NCI-H2196 (cell line): ENCODE results near the gene KCNH8.
"Not testable (repeated sequence)": the region's sequence is repeated elsewhere in the genome, so short reads cannot be mapped to it uniquely, and the experiment has no call there.

Source experiments
- DNase-seq: peaks from one replicate; lab custom pipeline; 2025; ENCODE audit not compliant: unreplicated experiment; lab: John Stamatoyannopoulos, UW

The KCNH8 gene

DNA sequence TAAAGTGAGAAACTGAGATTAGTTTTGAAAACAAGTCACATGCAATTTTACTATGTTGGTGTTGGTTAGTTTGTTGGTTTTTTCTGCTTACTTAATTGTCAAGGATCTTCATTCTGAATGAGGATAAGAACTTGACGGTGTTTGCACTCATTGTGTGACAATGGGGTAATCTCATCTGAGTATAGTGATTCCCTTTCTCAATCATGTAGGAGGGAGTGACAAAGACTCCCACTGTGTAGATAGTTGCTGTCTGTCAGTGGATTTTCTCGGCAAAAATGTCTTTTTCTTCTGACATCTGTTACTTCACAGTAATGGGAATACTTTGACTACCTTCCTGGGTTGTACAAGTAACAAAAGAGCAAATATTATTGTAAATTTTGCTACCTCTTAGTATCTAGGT is 23.5 kb downstream of the KCNH8 start:
- DNase-seq, result no peak

DNA sequence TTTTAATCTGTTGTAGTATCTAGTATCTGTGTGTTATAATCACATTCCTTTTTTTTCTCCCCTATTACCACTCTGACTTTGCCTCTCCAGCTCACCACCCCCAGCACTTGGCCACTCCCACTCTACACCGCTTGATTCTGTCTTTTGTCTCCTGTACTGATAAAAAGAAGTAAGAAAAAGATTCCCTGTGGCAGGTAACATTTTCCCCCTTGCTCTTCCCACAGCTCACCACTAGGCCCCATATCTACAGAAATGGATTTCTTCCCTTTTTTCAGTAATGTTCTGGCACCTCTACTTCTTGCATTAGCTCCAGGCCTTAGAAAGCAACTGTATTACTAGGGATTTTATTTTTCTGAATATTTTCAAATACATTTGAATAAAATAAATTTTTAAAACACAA is 25.6 kb downstream of the KCNH8 start:
- no peak for DNase-seq

DNA sequence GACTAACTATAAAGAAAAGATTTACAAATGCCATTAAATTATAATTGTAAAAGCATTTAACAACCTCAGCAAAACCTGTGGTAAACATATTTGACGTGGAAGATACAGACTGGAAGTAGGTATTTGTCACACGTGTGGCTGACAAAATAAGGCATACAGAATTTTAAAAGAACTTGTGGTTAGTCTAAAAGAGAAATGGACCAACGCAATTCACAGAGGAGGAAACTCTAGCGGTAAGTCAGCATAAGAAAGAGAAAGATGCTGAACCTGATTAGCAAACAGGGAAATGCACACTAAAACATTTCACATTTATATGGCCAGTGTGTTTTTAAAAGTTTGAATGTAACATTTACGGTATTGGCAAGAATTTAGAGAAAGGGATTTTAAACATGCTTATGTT is 35.3 kb downstream of the KCNH8 start:
- DNase-seq, result no peak

DNA sequence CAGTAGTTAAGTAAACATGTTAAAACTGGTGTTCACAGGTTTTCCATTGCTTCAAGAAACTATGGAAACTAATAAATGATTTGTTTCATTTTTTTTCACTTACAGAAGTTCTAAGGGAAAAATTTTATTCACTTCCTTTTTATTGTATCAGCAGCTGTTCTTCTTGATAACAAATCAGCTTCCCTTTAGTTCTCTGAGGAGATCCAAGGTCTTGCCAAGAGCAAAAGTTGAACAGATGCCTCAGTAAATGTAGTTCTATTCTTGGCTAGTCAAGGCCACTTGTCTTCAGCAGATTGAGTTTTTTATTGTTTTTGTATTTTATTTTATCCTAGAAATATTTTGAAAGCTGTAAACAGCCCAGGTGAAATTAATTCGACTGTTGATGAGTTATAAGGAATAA is 41.8 kb downstream of the KCNH8 start:
- DNase-seq, result no peak

DNA sequence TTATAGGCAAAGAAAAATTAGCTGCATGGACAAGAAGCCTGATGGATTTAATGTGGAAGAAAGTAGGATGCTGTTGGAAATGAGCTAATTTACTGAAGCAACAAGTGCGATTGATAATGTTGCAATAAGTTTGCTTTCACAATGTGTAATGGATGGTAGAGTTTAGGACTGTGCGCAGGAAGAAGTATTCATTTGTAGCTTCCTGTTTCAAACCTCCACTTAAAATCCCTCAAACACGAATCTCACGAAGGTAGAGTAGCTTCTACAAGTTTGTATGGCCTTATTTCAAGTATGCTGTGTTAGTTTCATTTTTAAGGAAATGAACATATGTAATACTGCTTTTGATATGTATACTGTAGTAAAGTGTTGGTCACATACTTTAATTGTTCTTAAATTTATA is 42.3 kb downstream of the KCNH8 start:
- no peak for DNase-seq

DNA sequence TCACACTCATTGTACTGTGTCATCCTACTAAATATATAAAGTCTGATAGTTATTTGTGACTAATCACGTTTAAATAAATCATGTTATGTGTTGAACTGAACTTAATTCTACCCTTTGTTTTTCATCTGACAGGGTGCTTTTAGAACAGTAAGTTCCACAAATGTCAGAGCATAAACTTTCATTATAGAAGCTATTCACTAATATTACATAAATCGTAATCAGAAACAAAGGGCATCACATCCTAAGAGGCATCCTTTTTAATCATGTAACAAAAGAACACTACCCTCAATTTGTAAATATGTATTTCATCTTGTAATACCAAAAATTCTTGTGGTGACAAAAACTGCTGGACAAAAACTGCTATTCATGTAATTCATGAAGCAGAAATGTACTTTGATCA is 50.8 kb downstream of the KCNH8 start:
- no peak for DNase-seq

DNA sequence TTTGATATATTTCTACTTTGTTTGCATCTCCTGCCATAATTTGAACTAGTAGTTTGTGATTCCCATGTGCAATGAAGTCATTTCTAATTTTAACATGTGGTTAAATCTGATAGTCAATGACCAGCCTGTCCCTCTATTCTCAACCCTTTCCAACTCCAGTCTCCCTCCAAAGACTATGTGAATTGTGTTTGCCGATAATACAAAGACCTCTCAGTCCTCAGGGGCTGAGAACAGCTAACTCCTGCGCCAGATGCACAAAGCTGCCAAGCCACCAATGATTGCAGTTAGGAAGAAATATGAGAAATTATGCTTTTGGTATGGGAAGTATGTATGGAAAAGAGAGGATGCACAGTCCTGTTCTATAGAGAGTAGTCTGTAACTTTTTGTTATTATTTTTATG is 54.0 kb downstream of the KCNH8 start:
- no peak for DNase-seq

DNA sequence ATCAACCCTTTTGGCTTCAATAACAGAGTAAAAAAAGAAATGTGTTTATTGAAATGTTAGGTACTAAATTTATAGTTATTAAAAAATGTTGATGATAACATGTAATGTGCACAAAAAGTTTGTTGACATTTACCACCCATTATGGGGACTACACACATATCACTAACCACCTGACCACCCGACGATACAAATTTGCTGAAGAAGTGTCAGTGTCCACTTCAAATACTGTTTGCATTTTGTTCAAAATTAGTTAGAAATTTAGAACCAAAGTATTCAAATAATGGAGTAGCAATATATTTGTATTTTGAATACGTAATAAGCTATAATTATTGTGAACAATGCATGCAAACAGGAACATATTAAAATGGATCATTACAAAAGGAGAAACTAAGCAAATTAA is 54.4 kb downstream of the KCNH8 start:
- no peak for DNase-seq

DNA sequence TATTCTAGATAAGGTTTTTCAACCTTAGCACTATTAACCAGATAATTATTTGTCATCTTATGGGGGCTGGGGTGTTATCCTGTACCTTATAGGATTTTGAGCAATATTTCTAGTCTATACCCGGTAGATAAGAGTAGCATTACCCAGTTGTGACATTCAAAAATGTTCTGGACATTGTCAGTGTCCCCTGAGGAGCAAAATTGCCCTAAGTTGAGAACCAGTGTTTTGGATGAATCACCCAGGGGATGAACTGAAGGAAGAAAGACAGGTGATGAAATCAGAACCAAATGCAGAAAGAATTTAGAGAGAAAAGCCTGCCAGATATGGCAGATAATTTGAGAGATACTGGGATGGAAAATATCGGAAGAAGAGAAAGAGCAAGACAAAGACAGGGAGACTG is 58.2 kb downstream of the KCNH8 start:
- no peak for DNase-seq

DNA sequence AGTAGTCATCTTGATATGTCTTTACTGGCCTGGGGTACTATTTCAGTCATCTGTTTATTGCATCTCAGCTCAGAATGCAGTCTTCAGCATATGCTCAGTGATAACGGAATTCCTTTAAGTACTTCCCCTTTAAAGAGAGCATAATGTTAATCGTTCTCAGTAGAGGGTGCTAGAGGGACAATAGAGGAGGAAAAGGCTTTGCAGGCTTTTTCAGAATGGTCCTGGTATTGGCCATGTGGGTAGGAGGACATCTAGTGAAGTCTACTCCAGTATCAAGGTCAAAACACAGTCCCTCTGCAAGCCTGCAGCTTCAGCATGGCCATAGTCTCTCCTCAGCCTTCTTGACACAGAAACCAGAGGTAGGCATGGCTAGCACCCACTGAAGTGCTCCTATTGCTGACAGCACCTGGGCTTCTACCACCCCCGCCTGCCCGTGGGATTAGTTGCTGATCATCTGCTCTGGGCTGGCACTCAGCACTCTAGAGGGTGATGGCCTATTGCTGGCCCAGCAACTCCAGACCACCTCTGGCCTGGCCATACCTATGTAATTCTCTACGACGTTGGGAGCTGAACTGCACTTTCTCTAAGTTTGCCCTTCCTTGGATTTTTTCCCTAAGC is 65.4 kb downstream of the KCNH8 start:
- no peak for DNase-seq

DNA sequence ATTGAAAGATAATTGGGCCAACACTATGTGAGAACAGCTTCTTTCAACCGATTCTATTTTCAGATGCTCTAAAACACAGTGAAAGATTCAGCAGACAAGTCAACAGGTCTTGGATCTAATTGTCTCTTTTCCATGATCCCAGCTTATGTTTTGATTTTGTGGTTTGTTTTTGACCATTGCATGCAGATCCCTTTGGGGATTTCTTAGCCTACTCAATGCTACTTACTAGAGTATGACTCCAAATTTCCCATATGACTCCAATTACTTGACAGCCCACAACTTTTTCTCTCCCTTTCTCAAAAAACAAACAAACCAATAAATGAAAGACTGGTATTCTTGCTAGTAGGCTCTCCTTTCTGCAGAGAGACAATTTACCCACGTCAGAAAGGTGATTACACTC is 67.1 kb downstream of the KCNH8 start:
- DNase-seq, result no peak

DNA sequence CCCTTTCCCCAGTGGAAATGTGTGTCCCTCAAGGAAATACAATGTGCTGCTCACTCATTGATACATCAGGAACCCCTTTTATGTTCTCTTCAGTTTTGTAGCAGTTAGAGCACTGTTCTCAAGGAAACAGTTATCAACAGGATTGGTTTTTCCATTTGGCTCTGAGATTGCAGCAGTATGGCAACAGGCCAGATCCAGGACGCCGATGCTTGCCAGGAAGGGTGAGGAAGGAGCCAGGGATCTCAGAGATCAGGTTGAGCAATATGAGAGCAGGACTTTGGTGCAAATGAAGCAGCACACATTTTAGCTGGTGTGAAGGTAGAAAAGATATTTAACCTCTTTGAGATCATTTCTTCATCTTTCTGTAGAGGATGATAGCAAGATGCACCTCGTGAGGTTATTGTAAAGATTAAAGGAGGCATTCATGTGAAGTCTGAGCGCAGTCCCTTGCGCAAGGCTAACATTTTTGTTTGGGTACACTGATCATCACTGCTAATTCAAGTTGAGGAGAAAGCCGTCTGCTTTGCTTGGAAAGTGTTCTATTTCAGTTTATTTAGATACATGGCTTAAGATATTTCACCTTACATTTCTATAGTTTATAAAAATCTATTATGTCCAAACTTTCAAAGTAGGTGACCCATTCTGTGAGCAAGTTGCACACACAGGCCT is 68.5 kb downstream of the KCNH8 start:
- peak; percentile 23 for DNase-seq

DNA sequence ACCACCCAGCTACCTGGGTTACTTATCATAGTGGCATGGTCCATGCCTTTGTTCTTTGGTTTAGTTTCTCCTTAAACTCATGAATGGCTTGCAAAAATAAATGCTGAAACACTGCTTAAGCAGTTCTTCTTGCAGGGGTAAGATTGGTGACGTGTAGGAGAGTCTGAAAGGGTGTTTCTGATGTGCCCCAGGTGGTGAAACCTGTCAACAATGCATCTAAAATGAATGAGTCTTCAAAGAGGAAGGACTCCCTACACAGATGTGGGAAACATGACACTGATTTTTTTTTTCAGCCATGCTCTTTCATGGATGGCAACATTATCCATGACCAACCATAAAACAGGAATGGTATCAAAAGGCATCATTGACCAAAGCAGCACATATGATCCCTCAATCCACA is 72.0 kb downstream of the KCNH8 start:
- DNase-seq, result no peak

DNA sequence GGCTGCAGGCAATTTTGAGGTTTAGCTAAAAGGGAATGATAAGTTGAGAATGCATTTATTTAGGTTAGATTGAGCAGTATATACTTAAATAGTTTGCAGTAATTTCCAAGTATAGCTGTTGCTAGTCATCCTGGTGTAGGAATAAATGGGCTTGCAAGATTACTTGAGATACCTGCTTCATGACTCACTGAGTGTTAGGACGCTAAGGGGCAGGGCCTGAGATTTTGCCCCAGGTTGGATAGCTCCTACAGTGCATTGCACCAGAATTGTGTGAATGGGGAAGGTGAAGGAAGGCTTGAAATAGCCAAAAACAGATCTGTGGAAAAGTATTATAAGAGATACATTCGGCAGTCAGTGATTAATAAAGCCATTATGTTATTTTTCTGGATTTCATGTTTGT is 72.8 kb downstream of the KCNH8 start:
- no peak for DNase-seq

DNA sequence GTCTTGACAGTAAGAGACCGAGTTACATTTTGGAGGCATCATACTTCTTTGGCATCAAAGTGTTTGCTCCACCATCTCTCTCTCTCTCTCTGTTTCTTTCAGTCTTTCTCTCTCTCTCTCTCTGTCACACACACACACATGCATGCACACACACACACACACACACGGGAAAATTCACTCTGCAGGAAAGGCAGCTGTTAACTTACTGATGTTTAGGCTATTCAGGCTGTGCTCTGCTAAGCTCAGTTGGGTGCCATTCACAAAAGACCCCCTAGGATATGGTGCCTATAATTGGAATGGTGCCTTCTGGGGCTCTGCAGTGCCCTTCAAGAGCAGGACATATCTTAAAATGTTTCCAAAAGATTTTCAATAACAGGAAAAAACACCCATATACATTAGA is 78.2 kb downstream of the KCNH8 start:
- no peak for DNase-seq

DNA sequence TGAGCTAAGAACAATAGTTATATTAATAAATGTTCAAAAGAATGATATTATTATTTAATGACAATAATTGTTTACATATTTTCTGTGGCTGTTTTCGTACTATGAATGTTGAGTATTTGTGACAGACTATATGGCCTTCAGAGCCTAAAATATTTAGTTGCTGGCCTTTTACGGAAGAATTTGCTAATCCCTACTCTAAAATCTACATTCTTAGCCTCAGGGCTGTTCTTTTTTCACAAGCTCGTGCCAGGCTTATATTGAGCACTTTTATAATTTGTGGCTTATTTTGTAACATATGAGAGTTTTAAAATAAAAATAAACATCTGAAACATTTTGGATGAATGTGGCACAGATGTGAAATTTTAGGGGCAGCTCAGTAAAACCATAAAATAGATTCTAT is 79.9 kb downstream of the KCNH8 start:
- DNase-seq, result no peak

DNA sequence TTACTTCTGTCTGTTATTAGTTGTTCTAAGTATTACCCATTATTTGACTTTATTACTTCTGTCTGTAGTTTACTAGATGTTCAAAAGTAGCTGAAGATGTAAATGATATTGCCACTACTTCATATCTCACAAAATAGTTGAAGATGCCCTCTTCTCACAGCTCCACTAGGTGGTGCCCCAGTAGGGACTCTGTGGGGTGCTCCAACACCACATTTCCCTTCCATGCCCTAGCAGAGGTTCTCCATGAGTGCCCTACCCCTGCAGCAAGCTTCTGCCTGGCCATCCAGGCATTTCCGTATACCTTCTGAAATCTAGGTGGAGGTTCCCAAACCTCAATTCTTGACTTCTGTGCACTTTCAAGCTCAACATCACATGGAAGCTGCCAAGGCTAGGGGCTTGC is 80.8 kb downstream of the KCNH8 start:
- DNase-seq, result no peak

DNA sequence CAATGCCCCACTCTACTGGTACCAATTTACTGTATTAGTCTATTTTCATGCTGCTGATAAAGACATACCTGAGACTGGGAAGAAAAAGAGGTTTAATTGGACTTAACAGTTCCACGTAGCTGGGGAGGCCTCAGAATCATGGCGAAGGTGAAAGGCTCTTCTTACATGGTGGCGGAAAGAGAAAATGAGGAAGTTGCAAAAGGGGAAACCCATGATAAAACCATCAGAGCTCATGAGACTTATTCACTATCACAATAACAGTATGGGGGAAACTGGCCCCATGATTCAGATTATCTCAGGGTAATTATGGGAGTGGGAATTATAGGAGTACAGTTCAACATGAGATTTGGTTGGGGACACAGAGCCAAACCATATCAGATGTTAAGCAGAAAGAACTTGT is 81.6 kb downstream of the KCNH8 start:
- DNase-seq, result not testable (repeated sequence)

DNA sequence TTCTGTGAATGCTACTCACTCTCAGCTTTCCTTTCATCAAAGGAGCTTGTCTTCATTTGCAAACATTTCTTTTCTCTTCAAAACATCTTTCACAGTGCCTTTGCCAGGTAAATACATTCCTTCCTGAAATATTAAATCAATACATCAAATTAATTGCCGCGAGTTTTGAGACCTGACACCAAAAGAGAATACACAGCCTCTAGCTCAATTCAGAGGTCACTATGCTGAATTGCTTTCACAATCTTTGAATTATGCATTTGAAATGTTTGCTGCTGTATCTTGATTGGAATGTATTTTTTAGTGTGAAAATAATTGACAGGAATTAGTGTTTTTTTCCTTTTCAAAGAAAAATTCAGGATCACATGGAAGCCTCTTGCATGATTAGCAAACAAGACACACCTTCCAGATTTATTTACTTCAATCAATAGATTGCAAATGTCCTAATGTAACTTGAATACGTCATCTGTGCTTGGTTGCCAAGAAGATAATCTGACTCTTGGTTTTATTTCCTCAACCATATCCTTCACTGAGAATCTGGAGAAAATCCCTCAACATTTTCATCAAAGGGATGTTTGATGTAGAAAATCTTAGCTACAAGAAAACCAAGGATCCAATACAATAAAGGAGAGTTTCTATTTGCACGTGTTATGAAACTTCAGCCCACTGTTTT is 83.6 kb downstream of the KCNH8 start:
- no peak for DNase-seq

DNA sequence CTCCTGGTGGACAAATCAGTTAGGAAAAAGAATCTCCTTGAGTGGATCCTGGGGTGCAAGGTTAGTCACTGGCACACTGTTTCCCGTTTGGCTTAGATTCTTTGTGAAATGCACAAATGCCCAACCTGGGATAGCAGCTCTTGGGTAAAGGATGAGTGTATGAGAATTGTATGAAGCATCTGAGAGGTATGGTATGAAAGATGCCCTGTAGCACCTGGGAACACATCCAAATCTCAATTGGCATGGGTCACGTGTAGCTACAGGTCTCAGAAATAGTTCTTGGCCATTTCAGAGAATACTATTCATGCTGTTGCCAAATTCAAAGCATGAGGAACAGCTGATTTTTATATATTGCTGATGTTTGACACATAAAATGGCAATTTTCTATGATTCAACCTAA is 84.3 kb downstream of the KCNH8 start:
- DNase-seq, result no peak

DNA sequence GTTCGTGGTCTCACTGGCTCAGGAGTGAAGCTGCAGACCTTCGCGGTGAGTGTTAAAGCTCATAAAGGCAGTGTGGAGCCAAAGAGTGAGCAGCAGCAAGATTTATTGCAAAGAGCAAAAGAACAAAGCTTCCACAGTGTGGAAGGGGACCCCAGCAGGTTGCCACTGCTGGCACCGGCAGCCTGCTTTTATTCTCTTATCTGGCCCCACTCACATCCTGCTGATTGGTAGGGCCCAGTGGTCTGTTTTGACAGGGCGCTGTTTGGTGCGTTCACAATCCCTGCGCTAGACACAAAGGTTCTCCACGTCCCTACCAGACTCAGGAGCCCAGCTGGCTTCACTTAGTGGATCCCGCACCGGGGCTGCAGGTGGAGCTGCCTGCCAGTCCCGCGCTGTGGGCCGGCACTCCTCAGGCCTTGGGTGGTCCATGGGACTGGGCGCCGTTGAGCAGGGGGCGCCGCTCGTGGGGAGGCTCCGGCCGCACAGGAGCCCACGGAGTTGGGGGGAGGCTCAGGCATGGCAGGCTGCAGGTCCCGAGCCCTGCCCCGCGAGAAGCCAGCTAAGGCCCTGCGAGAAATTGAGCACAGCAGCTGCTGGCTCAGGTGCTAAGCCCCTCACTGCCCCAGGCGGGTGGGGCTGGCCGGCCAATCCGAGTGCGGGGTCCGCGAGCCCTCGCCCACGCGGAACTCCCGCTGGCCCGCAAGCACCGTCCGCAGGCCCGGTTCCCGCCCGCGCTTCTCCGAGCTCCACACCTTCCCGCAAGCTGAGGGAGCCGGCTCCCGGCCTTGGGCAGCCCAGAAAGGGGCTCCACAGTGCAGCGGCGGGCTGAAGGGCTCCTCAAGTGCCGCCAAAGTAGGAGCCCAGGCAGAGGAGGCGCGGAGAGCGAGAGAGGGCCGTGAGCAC is 85.8 kb downstream of the KCNH8 start:
- not testable (repeated sequence) for DNase-seq

DNA sequence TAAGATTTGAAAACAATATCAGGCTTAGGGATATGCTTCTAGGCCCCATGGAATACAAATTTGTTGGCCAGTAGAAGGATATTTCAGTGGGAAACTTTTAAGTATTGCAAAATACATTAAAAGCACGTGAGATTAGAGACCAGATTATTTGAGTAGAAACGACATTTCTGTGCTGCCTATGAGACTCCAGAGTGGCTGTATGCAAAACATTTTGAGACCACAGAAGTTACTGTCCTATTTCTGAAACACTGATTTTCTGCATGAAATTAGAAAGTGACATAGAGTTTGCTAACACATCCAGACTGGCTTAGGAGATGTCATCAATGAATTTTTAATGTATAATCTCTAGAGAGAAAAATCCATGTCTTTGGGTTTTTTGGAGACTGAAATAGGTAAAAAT is 99.8 kb downstream of the KCNH8 start:
- DNase-seq, result no peak
